ENCODE measurements around the gene TECPR1. TPM values are rescaled to one million over a fixed set of nuclear protein-coding genes. Genes with fewer than 3 reads are reported as not detected.

Gene TECPR1
- total and polyA plus RNA-seq, 2 of the 8 experiments (the other 6 are each of a cell fraction or from before 2014, with no cell fraction given), result 1.3 to 11.1 TPM

GRCh38 chr7:98221611-98222532, 30.2 kb downstream of the TECPR1 start:
- Histone ChIP-seq H3K23me2 (ENCODE audit: low read depth, low read length) (no peaks in the 10 kb centered on the region), H2BK15ac (ENCODE audit: low read length) (no peak overlapping the region), H3K56ac (replicated peaks; ENCODE audit: insufficient read length, low read depth, low read length) (no peak overlapping the region), H3K79me2 (ENCODE audit: control insufficient read depth in 1 of 2, insufficient read depth in 2 of 2, low read length in 2 of 2) (no peaks in the 10 kb centered on the region), H2BK20ac (ENCODE audit: low read length) (no peak overlapping the region), H3K9me3 (ENCODE audit: insufficient read depth in 2 of 2, low read depth in 1 of 2, low read length in 1 of 2) (no peaks in the 10 kb centered on the region), H4K8ac (ENCODE audit: extremely low read depth, insufficient read depth, low read length) (no peak overlapping the region; the same call in 1 of the 2 replicates), H2BK12ac (ENCODE audit: low read depth, low read length) (no peak overlapping the region), H3K23ac (ENCODE audit: insufficient read length) (no peak overlapping the region), H3K14ac (ENCODE audit: insufficient read length) (no peak overlapping the region), H2AK5ac (ENCODE audit: low read depth, low read length) (no peak overlapping the region), H3K4me2 (ENCODE audit: insufficient read depth in 1 of 2, low read depth in 2 of 2, low read length in 2 of 2) (no peak overlapping the region), H3K27me3 (replicated peaks in 1 of 4; ENCODE audit: control insufficient read depth in 3 of 4, extremely low read depth in 1 of 4, insufficient read depth in 3 of 4, low read length in 3 of 4) (no peaks in the 10 kb centered on the region), H3K4me3 (ENCODE audit: extremely low read depth in 1 of 4, insufficient read depth in 2 of 4, low read depth in 3 of 4, low read length in 4 of 4) (no peak overlapping the region), H3K9ac (replicated peaks in 1 of 4; ENCODE audit: extremely low read depth in 1 of 4, low read depth in 3 of 4, low read length in 3 of 4) (no peak overlapping the region), H3K4ac (replicated peaks; ENCODE audit: insufficient read length, low read depth, low read length) (no peak overlapping the region), H2BK5ac (ENCODE audit: low read depth, low read length) (no peak overlapping the region), H4K91ac (replicated peaks; ENCODE audit: insufficient read length, low read length) (no peak overlapping the region), H3K79me1 (ENCODE audit: low read depth, low read length) (no peaks in the 10 kb centered on the region), H3K4me1 (replicated peaks in 1 of 4; ENCODE audit: control insufficient read depth in 3 of 4, insufficient read depth in 4 of 4, low read length in 3 of 4) (no peaks in the 10 kb centered on the region; a peak in 1 of 7 replicates), H2BK120ac (replicated peaks; ENCODE audit: low read depth, low read length) (no peak overlapping the region), H4K20me1 (replicated peaks in 1 of 2; ENCODE audit: control insufficient read depth in 1 of 2, insufficient read depth in 2 of 2, low read length in 2 of 2) (peaks cover 0 to 2% of the 10 kb centered on the region in 2 experiments), H3K36me3 (ENCODE audit: control insufficient read depth in 2 of 4, insufficient read depth in 4 of 4, low read length in 3 of 4) (no peaks in the 10 kb centered on the region), H3K18ac (ENCODE audit: extremely low read depth, low read length) (no peak overlapping the region; the same call in 1 of the 2 replicates), H2AFZ (ENCODE audit: low read length) (no peak overlapping the region), H3K27ac (ENCODE audit: low read depth, low read length) (no peak overlapping the region), H4K5ac (ENCODE audit: insufficient read length, low read depth, low read length) (no peak overlapping the region)
- FAIRE-seq (no peak), DNase-seq (ENCODE audit: low read depth in 1 of 2, low spot score in 2 of 2) (no peak)
- ChIA-PET POLR2A (ENCODE audit: partially characterized antibody) (interaction anchor here (0.5 to 1.5 kb wide), 3 partner anchors 12 to 302 kb away, joined by 3 read pairs; no protein-coding TSS in a partner anchor), CTCF (ENCODE audit: partially characterized antibody) (interaction anchor here (2.1 kb wide), 1 partner anchor 201 kb away, joined by 4 read pairs; no protein-coding TSS in a partner anchor)
- WGBS, 2 experiments (ENCODE audit: extremely low coverage in 1 of 2, insufficient coverage in 1 of 2, insufficient read length in 1 of 2, insufficient replicate concordance in 2 of 2, low coverage in 1 of 2, low lambda C conversion rate in 2 of 2, missing lambda C conversion rate in 1 of 2), result 89% methylated on average over 33 of the region's 34 CpGs; no CpG with 5 or more reads in 1 of the 2 experiments
- TF ChIP-seq NANOG (IDR thresholded peaks at IDR 0.05; ENCODE audit: insufficient read depth, low read depth, low read length, poor library complexity, severe bottlenecking), result no peak
- TF ChIP-seq YY1 (IDR thresholded peaks at IDR 0.05; ENCODE audit: low read depth, low read length), result no peak
- TF ChIP-seq ZNF274 (IDR thresholded peaks at IDR 0.05; ENCODE audit: borderline replicate concordance, extremely low read depth, low read length), result no peak
- TF ChIP-seq GABPA (IDR thresholded peaks at IDR 0.05; ENCODE audit: borderline replicate concordance, insufficient read depth, low read length), result no peak
- TF ChIP-seq EGR1 (IDR thresholded peaks at IDR 0.05; ENCODE audit: borderline replicate concordance, low read depth, low read length), result no peak
- no peak for TF ChIP-seq BCL11A (IDR thresholded peaks at IDR 0.05; ENCODE audit: low read depth in 2 of 2, low read length in 2 of 2)
- no peak for TF ChIP-seq TAF1 (IDR thresholded peaks at IDR 0.05; ENCODE audit: low read depth, low read length)
- no peak for TF ChIP-seq TBP (IDR thresholded peaks at IDR 0.05; ENCODE audit: low read depth, low read length)
- no peak for TF ChIP-seq TCF12 (IDR thresholded peaks at IDR 0.05; ENCODE audit: low read depth, low read length)
